OCI-LY7 (cell line): ENCODE data around the gene EVX1. TPM values are rescaled to one million over a fixed set of nuclear protein-coding genes. Genes with fewer than 3 reads are reported as not detected.

Source experiments
- BruUV-seq: library from RNA; stranded (reverse); fragments of 400-500 nt; replicated peaks from 2 replicates; lab custom pipeline; 2021; lab: Mats Ljungman, UMichigan
- CTCF ChIA-PET: fragments of 300-600 bp; sonication (Branson Sonifier 250); formaldehyde crosslinking; loops from one replicate; lab custom pipeline; 2022; ENCODE audit warnings: antibody characterized with exemption; ENCODE audit not compliant: unreplicated experiment; lab: Charles Lee
- POLR2A ChIA-PET: fragments of 300-600 bp; sonication (Branson Sonifier 250); formaldehyde crosslinking; loops from one replicate; lab custom pipeline; 2022; ENCODE audit warnings: antibody characterized with exemption; lab: Charles Lee
- DNase-seq: peaks from one replicate; pipeline ENCODE4 v3.0.0-alpha.2; 2015; ENCODE audit warnings: low spot score
- H2AFZ ChIP-seq: fragments of 200-600 bp; sonication (generic), shearing (Covaris generic); 2 replicates; pipeline ENCODE4 v1.6.1; 2014; ENCODE audit warnings: mild to moderate bottlenecking, antibody characterized with exemption, low read length, moderate library complexity
- H3K27ac ChIP-seq: fragments of 200-600 bp; sonication (generic); 2 replicates; pipeline ENCODE4 v1.5.1; 2014; ENCODE audit warnings: mixed run types, low read depth, mild to moderate bottlenecking, moderate library complexity, low read length, inconsistent platforms; ENCODE audit not compliant: poor library complexity, severe bottlenecking
- H3K36me3 ChIP-seq: fragments of 200-600 bp; sonication (generic); 2 replicates; pipeline ENCODE4 v1.6.1; 2014; ENCODE audit warnings: mild to moderate bottlenecking, antibody characterized with exemption, low read length, moderate library complexity, mixed read lengths; ENCODE audit not compliant: insufficient read depth
- H3K4me1 ChIP-seq: fragments of 200-600 bp; sonication (generic); 2 replicates; pipeline ENCODE4 v1.5.1; 2014; ENCODE audit warnings: mild to moderate bottlenecking, low read length; ENCODE audit not compliant: insufficient read depth, poor library complexity, severe bottlenecking
- H3K4me2 ChIP-seq: fragments of 200-600 bp; sonication (generic); 2 replicates; pipeline ENCODE4 v1.6.1; 2014; ENCODE audit warnings: mild to moderate bottlenecking, low read length
- H3K4me3 ChIP-seq: fragments of 200-600 bp; sonication (generic); 2 replicates; pipeline ENCODE4 v1.5.1; 2014; ENCODE audit warnings: mild to moderate bottlenecking, low read depth, low read length; ENCODE audit not compliant: poor library complexity, severe bottlenecking
- H3K79me2 ChIP-seq: fragments of 200-600 bp; sonication (generic); 2 replicates; pipeline ENCODE4 v1.6.1; 2016; ENCODE audit warnings: low read depth, mild to moderate bottlenecking, low read length, moderate library complexity, mixed read lengths; ENCODE audit not compliant: insufficient read depth
- H3K9me2 ChIP-seq: fragments of 200-600 bp; sonication (generic); 2 replicates; pipeline ENCODE4 v1.6.1; 2016; ENCODE audit warnings: mild to moderate bottlenecking, low read length, mixed read lengths; ENCODE audit not compliant: insufficient read depth
- H3K9me3 ChIP-seq: fragments of 200-600 bp; sonication (generic); 2 replicates; pipeline ENCODE4 v1.6.1; 2014; ENCODE audit warnings: mild to moderate bottlenecking, mixed run types, low read length, mixed read lengths
- H4K20me1 ChIP-seq: fragments of 200-600 bp; sonication (generic); 2 replicates; pipeline ENCODE4 v1.6.1; 2014; ENCODE audit warnings: mild to moderate bottlenecking, antibody characterized with exemption, low read length, moderate library complexity, mixed read lengths; ENCODE audit not compliant: insufficient read depth
- EZH2phosphoT487 ChIP-seq: fragments of 200-600 bp; sonication (generic); IDR thresholded peaks from 2 replicates; pipeline ENCODE4 v1.6.1; 2018; ENCODE audit warnings: low read depth, borderline replicate concordance, mild to moderate bottlenecking, mixed run types, antibody characterized with exemption, low read length, moderate library complexity, mixed read lengths
- intact Hi-C: fragments of 100-400 bp; cut with micrococcal nuclease; formaldehyde crosslinking; loops from one replicate; pipeline ENCODE4 v1.10.0; 2022; ENCODE audit not compliant: unreplicated experiment
- total RNA-seq, 2 experiments: library from RNA; depleted of rRNA in 1 of 2; stranded (reverse); fragments of >200 nt in 1 of 2; shearing (Covaris generic) in 1 of 2; gene quantifications; 2 replicates each; pipeline ENCODE4 v1.2.3, GENCODE V29; 2014 to 2022
- TF ChIP-seq, protein P1 (sequence below): fragments of 200-600 bp; sonication (generic); conservative IDR thresholded peaks from 2 replicates; pipeline ENCODE4 v1.5.1; 2014; ENCODE audit warnings: mild to moderate bottlenecking, antibody characterized with exemption, low read length, moderate library complexity, mixed read lengths

Gene EVX1
- total RNA-seq, 2 experiments from 2014 or later = not detected

- no peak for TF ChIP-seq EZH2phosphoT487
- TF ChIP-seq, protein P1, sequence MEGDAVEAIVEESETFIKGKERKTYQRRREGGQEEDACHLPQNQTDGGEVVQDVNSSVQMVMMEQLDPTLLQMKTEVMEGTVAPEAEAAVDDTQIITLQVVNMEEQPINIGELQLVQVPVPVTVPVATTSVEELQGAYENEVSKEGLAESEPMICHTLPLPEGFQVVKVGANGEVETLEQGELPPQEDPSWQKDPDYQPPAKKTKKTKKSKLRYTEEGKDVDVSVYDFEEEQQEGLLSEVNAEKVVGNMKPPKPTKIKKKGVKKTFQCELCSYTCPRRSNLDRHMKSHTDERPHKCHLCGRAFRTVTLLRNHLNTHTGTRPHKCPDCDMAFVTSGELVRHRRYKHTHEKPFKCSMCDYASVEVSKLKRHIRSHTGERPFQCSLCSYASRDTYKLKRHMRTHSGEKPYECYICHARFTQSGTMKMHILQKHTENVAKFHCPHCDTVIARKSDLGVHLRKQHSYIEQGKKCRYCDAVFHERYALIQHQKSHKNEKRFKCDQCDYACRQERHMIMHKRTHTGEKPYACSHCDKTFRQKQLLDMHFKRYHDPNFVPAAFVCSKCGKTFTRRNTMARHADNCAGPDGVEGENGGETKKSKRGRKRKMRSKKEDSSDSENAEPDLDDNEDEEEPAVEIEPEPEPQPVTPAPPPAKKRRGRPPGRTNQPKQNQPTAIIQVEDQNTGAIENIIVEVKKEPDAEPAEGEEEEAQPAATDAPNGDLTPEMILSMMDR = no peak
- H3K9me3 ChIP-seq = no peaks in the 10 kb centered on the region
- no peaks in the 10 kb centered on the region for H3K9me2 ChIP-seq
- ChIA-PET CTCF (no interaction called here), POLR2A (interaction anchor here (1.0 kb wide), 1 partner anchor 307 kb away, joined by 3 read pairs; no protein-coding TSS in a partner anchor)
- no peak overlapping the region for H3K27ac ChIP-seq
- no peak overlapping the region for H3K4me2 ChIP-seq
- no peaks in the 10 kb centered on the region for H4K20me1 ChIP-seq
- intact Hi-C loops = no loop called here
- no TSS peak for BruUV-seq
- H3K4me3 ChIP-seq = no peak overlapping the region
- no peaks in the 10 kb centered on the region for H3K79me2 ChIP-seq
- H3K4me1 ChIP-seq = no peaks in the 10 kb centered on the region
- no peak for DNase-seq
- no peak overlapping the region for H2AFZ ChIP-seq
- no peaks in the 10 kb centered on the region for H3K36me3 ChIP-seq
Observed at GRCh38 chr7:27251652-27252590, 9.3 kb downstream of the EVX1 start.

GRCh38 chr7:27254625-27255024 is 12.0 kb downstream of the EVX1 start:
- no peak overlapping the region for H3K27ac ChIP-seq
- POLR2A ChIA-PET = no interaction called here
- TF ChIP-seq, protein P1 = no peak
- TF ChIP-seq EZH2phosphoT487 = no peak
- H3K36me3 ChIP-seq = no peaks in the 10 kb centered on the region
- no TSS peak for BruUV-seq
- DNase-seq = no peak
- H3K4me3 ChIP-seq = no peak overlapping the region
- H3K4me1 ChIP-seq = no peaks in the 10 kb centered on the region
- CTCF ChIA-PET = no interaction called here
- H4K20me1 ChIP-seq = no peaks in the 10 kb centered on the region
- H3K4me2 ChIP-seq = no peak overlapping the region
- no peaks in the 10 kb centered on the region for H3K9me3 ChIP-seq
- intact Hi-C loops = no loop called here
- no peaks in the 10 kb centered on the region for H3K79me2 ChIP-seq
- H2AFZ ChIP-seq = no peak overlapping the region
- H3K9me2 ChIP-seq = no peaks in the 10 kb centered on the region

GRCh38 chr7:27260211-27260610 is 17.6 kb downstream of the EVX1 start:
- BruUV-seq = no TSS peak
- H3K4me3 ChIP-seq = no peak overlapping the region
- H3K79me2 ChIP-seq = no peaks in the 10 kb centered on the region
- no peak overlapping the region for H3K27ac ChIP-seq
- no peak for DNase-seq
- H3K4me1 ChIP-seq = no peaks in the 10 kb centered on the region
- H3K9me2 ChIP-seq = no peaks in the 10 kb centered on the region
- no peak overlapping the region for H2AFZ ChIP-seq
- CTCF ChIA-PET = no interaction called here
- POLR2A ChIA-PET = interaction anchor here (0.7 kb wide), 1 partner anchor 659 kb away, joined by 4 read pairs; no protein-coding TSS in a partner anchor
- TF ChIP-seq EZH2phosphoT487 = no peak
- TF ChIP-seq, protein P1 = no peak
- intact Hi-C loops = no loop called here
- no peaks in the 10 kb centered on the region for H3K36me3 ChIP-seq
- no peak overlapping the region for H3K4me2 ChIP-seq
- no peaks in the 10 kb centered on the region for H4K20me1 ChIP-seq
- no peaks in the 10 kb centered on the region for H3K9me3 ChIP-seq
